GM18511 (cell line): ENCODE measurements around the gene TMEM9.

Experiments used
- ATAC-seq: cut with Tn5 transposase; IDR thresholded peaks from one replicate; pipeline ENCODE4 v1.9.1; 2021; ENCODE audit warnings: mild to moderate bottlenecking, moderate library complexity; ENCODE audit not compliant: unreplicated experiment

TMEM9 gene

GRCh38 chr1:201111156-201111555 is 43.1 kb downstream of the TMEM9 start:
- no peak for ATAC-seq

DNA sequence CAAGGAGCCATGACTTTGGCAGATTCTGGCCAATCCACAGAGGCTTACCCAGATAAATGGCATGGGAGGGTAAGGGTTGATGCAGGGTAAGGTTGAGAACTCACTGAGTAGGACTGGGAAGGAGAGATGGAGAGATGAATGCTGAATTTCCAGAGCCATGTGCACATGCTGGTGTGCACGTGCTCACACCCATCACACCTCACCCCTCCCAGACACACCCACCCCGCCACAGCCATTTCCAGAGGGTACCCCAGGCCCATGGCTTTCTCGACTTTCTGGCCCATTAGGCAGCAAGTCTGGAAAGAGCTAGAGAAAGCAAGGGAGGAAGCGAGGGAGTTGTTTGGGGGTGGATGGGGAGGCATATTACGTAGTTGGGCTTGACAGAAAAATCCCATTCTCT is 43.7 kb downstream of the TMEM9 start:
- no peak for ATAC-seq

DNA sequence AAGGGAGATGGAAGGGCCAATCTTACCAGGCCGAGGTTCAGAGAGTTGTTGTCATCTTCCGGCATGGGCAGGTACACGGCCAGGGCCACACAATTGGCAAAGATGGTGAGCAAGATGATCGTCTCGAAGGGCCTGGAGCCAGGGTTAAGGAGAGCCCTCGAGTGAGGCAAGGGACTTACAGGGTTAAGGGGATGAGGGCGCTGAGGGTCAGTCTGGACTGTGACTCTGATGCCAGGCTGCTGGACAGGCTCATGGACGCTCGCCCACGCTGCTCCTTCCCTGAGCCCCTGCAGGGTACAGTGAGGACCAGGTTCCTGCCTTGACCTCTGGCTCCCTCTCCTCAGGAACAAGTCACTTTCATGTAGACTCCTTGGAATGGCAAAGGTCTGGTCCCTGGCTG is 44.1 kb downstream of the TMEM9 start:
- ATAC-seq: no peak

DNA sequence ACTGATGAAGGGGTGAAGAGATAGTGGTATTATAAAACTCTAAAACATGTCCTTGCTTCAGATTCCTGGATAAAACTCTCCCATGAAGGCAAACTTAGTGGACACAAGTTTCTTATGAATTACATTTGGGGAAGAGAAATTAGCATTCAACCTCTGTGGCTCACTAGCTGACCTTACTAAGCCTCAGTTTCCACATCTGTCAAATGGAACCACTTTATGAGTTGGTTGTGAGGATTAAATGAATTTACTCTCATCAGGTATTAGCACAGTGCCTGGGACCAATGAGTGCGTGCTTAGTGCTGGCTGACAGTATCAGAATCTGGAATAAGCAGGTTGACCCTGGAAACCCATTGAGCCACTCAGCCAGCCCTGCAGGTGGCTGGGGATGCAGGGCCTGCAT is 44.6 kb downstream of the TMEM9 start:
- no peak for ATAC-seq

DNA sequence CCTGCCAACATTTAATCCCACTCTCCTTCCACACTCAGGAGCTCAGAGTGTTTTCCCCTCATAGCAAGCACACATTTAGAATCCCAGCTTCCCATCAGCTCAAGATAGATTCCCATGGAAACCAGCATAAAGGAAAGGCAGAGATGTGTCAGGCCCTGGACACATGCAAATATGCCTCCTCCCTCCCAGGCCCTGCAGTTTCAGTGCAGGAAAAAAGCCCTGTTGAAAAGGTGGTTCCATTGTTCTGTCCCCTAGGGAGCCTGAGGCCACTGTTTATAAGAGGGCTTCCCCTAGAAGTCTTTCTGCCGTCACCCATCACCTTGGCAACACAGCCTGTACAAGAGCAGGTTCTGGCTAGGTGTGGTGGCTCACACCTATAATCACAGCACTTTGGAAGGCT is 45.7 kb downstream of the TMEM9 start:
- no peak for ATAC-seq

DNA sequence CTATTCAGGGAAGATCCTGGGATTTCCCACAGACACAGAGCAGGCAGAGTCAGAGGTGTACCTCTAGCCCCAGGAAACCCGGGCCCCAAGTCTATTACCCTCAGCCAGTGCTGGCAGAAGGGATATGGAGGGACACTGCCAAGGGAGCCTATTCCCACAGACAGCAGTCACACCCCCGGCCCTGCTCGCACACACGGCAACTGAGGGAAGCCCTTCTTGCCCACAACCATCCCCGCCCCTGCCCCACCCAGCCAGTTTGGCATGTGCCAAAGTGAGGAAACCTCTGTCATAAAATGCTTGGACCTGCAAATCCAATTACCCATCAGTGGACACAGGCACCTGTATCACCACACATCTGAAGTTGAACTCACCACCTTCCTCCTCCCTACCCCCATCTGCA is 48.6 kb downstream of the TMEM9 start:
- no peak for ATAC-seq

- no peak for ATAC-seq
Measured at GRCh38 chr1:201104141-201104540, 50.1 kb downstream of the TMEM9 start.

GRCh38 chr1:201103666-201104065 is 50.6 kb downstream of the TMEM9 start:
- no peak for ATAC-seq

DNA sequence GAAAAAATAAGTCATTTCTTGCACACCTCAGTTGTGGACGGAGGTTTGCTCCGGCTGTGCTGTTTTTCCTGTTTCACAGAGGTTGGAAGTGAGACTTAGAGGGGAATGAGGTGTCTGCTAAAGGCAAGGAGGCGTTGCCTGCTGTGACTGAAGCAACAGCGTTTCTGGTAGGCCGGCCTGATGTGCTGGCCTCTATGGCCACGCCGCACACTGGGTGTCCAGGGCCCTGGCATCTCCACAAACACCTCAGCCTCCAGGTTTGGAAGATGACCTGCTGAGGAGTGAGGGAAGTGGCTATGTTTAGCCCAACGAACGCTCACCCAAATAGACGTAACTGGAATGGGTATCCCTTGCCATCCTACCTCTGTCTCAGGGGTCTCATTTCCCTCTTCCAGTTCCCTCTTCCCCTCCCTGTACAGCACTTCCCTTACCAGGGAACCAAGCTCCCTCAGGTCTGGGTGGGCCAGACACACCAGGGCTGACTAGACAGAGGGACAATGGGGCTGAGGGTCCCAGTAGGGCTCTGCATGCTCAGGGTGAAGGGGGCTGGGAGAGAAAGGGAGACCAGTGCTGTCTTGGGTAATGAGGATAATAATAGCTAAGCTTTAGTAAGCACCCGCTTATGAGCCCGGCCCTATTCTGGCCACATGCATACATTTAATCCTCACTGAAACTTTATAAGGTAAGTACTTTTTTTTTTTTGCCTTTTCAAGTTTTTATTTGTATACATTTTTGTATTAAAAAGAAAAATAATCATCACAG is 53.9 kb downstream of the TMEM9 start:
- no peak for ATAC-seq

DNA sequence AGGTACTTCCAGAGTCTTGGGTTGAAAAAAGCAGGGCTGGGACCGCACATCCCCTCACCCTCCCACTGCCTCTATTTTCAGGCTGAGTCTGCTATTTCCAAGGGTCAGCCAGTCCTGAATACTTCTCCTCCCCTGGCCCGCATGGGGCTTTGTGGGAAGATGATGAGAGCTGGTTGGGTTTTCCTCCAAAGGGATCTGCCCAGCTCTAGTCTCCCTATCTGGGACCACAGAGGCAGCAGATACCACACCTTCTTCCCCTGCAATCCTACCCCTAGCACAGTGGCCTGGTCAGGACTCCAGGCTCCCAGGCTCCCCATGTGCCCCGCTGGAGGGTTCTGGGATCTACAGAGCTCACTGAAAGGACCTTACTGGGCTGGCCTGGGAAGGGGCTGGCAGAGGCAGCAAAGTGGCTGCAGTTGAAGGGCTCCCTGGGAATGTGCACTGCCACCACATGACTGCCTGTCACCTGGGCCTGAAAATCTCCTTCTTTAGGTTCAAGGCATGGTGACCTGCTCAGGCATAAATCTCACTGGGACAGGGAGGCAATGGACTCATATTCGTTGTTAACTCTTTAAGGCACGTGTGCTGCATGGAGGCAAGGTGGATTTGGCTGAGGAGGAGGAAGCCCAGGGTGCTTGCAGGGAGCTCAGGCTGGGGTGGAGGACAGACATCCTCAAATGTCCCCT is 55.1 kb downstream of the TMEM9 start:
- ATAC-seq: no peak

DNA sequence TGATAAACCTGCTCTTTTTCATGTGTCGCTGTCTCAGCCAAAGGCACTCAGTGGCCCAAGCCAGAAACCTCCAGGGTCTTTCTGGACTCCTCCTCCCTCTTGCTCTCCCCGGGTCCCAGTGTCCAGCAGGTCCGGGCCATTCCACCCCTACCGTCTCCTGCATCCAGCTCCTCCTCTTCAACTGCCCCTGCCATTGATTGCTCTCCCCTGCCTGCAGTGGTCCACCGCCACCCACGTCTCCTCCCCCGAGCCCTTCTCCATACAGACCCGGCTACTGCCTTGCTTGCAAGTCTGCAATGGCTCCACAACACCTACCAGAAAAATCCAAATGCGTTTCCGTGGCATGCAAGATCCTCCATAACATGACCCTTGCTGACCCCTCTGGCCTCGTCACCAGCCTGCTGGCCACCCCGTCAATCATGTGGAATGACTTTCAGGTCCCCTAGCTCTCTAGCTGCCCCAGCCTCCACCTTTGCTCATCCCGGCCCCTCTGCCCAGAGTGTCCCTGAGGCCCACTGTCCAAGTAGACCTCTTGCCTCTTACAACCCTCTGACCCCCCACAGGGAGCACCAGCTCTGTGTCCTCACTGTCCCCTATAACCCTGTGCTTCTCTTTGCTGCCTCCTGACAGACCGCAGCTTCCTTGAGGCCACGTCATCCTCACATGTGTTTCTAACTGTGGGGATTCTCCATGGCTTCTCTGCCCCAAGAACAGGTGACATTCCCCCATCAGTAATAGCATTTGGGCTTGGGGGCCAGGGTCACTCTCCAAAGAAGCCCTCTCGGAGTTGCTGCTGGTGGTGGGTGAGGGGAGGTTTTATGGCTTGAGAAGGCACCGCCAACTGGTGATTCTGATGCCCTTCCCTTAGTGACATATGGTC is 57.1 kb downstream of the TMEM9 start:
- no peak for ATAC-seq

DNA sequence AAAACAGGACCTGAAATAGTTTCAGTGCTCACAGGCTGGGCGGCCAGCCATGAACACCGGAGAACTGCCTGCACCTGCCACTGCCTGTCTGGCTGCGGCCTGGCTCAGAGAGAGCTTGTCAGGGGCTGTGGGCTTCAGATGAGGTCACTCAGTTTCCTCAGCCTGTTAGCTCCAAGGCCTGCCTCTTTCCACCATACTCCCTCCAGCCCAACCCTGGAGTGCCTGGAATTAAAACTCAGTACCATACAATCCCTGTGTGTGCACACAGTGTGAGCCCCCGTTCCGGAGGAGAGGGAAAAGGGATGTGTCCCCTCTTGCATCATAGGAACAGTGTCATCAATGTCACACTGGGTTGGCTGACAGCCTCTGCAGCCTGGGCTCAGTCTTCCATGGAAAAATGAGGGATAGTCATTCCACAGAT is 58.2 kb downstream of the TMEM9 start:
- ATAC-seq: peak; percentile 72

DNA sequence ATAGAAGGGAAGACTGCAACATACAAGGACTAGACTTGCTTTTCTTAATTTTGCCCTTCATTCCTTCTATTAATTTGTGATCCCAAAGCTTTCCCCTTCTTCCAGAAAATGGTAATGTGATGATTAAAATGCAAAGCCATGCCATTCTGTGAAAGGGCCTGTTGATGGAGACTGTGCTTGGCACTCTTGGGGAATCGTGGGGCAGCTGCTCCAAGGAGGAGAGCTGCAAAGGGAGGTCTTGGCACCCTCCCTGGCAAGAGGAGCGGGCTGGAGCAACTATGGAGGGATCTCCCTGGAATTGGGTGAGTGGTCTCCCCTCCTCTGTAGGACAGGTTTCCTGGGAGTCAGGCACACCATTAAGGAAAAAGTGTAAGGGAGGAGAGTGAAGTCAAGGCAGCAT is 58.7 kb downstream of the TMEM9 start:
- ATAC-seq: no peak

DNA sequence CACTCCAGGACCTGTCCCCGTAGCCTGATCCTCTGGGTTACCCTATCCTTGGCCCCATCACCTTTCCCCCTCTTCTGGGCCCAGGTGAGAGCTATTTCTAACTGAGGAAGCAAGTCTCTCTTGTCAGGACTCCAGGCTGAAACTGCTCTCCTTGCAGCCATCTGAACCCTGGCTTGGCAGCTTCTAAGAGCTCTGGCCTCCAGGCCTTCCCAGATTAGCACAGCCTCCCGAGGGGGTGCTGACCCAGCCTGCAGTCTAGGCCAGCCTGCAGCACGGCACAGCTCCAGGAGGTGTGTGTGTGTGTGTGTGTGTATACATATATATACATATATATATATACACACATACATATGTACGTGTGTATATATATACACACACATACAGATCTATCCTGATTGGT is 59.4 kb downstream of the TMEM9 start:
- ATAC-seq: no peak

- ATAC-seq: no peak
Measured at GRCh38 chr1:201093962-201094361, 60.3 kb downstream of the TMEM9 start.

GRCh38 chr1:201093561-201093960 is 60.7 kb downstream of the TMEM9 start:
- no peak for ATAC-seq

GRCh38 chr1:201092738-201093137 is 61.5 kb downstream of the TMEM9 start:
- ATAC-seq: no peak

DNA sequence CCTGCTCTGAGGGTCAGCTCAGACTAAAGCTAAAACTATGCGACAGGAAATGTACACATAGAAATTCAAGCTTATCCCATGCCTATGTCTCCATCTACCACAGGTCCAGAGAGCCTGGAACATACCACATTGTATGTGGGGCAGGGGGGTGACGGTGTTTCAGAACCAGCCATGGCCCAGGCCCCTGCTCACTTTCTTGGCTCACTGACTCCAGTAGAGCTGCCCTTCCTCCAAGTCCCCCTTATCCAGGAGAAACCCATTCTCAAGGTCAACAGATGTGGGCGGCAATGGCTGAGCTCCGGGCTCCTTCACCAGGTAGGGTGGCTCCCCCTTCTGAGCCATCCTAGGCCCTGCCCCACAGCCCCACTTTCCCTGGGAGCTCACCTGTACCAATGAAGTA is 63.0 kb downstream of the TMEM9 start:
- ATAC-seq: no peak

- ATAC-seq: no peak
Measured at GRCh38 chr1:201090541-201090940, 63.7 kb downstream of the TMEM9 start.

DNA sequence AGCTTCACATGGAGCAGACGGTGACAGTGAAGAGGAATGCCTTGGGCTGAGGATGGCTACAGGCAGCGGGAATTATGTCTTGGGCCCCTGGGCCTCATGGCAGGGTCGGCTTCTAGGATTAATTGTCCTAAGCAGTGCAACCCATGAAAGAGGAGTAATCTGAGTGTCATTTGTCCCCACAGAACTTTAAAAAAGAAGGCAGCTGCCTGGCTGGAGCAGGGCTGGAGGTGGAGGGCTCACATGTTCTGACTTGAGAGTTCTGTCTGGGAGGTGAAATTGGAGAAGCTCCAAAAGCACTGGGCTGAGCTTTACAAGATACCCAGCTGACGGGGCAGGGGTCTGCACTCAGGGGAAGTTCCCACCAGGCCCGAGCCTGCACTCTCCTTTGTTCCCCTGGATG is 64.7 kb downstream of the TMEM9 start:
- ATAC-seq: no peak

- ATAC-seq: no peak
Measured at GRCh38 chr1:201088901-201089525, 65.3 kb downstream of the TMEM9 start.
